Measurements from ENCODE around the gene GCC1.

Gene GCC1

GRCh38 chr7:127550247-127550646, 35.1 kb downstream of the GCC1 start:
- TF ChIP-seq REST (IDR thresholded peaks at IDR 0.05; ENCODE audit: insufficient read depth in 1 of 2, low read depth in 2 of 2, low read length in 2 of 2) (no peak), POLR2AphosphoS5 (IDR thresholded peaks at IDR 0.05; ENCODE audit: low read depth, low read length) (no peak), SIN3A (IDR thresholded peaks at IDR 0.05; ENCODE audit: borderline replicate concordance, insufficient read depth, low read length) (no peak), TAF1 (IDR thresholded peaks at IDR 0.05; ENCODE audit: borderline replicate concordance, insufficient read depth, low read length) (no peak), FOXP2 (optimal IDR thresholded peaks at IDR 0.05; ENCODE audit: borderline replicate concordance, extremely low read depth, extremely low read length, insufficient read depth) (no peak)

GRCh38 chr7:127546313-127546712, 39.1 kb downstream of the GCC1 start:
- TF ChIP-seq POLR2AphosphoS5 (IDR thresholded peaks at IDR 0.05; ENCODE audit: low read depth, low read length) (no peak), REST (IDR thresholded peaks at IDR 0.05; ENCODE audit: insufficient read depth in 1 of 2, low read depth in 2 of 2, low read length in 2 of 2) (no peak), FOXP2 (optimal IDR thresholded peaks at IDR 0.05; ENCODE audit: borderline replicate concordance, extremely low read depth, extremely low read length, insufficient read depth) (no peak), TAF1 (IDR thresholded peaks at IDR 0.05; ENCODE audit: borderline replicate concordance, insufficient read depth, low read length) (no peak), SIN3A (IDR thresholded peaks at IDR 0.05; ENCODE audit: borderline replicate concordance, insufficient read depth, low read length) (no peak)

- TF ChIP-seq FOXP2 (optimal IDR thresholded peaks at IDR 0.05; ENCODE audit: borderline replicate concordance, extremely low read depth, extremely low read length, insufficient read depth) (no peak), REST (IDR thresholded peaks at IDR 0.05; ENCODE audit: insufficient read depth in 1 of 2, low read depth in 2 of 2, low read length in 2 of 2) (no peak)
These were observed 43.8 kb downstream of the GCC1 start for GRCh38 chr7:127541548-127541947.

- TF ChIP-seq REST (IDR thresholded peaks at IDR 0.05; ENCODE audit: insufficient read depth in 1 of 2, low read depth in 2 of 2, low read length in 2 of 2): no peak
- TF ChIP-seq POLR2AphosphoS5 (IDR thresholded peaks at IDR 0.05; ENCODE audit: low read depth, low read length): no peak
- no peak for TF ChIP-seq FOXP2 (optimal IDR thresholded peaks at IDR 0.05; ENCODE audit: borderline replicate concordance, extremely low read depth, extremely low read length, insufficient read depth)
- TF ChIP-seq SIN3A (IDR thresholded peaks at IDR 0.05; ENCODE audit: borderline replicate concordance, insufficient read depth, low read length): no peak
- no peak for TF ChIP-seq TAF1 (IDR thresholded peaks at IDR 0.05; ENCODE audit: borderline replicate concordance, insufficient read depth, low read length)
These were observed 46.3 kb downstream of the GCC1 start for GRCh38 chr7:127539116-127539515.

GRCh38 chr7:127536741-127537140, 48.7 kb downstream of the GCC1 start:
- no peak for TF ChIP-seq SIN3A (IDR thresholded peaks at IDR 0.05; ENCODE audit: borderline replicate concordance, insufficient read depth, low read length)
- TF ChIP-seq TAF1 (IDR thresholded peaks at IDR 0.05; ENCODE audit: borderline replicate concordance, insufficient read depth, low read length): no peak
- TF ChIP-seq POLR2AphosphoS5 (IDR thresholded peaks at IDR 0.05; ENCODE audit: low read depth, low read length): no peak
- TF ChIP-seq FOXP2 (optimal IDR thresholded peaks at IDR 0.05; ENCODE audit: borderline replicate concordance, extremely low read depth, extremely low read length, insufficient read depth): no peak
- TF ChIP-seq REST (IDR thresholded peaks at IDR 0.05; ENCODE audit: insufficient read depth in 1 of 2, low read depth in 2 of 2, low read length in 2 of 2): no peak

All from PFSK-1 (cell line).